Endometrial microvascular endothelial cells (primary cell): ENCODE data around the gene SRC. TPM values are rescaled to one million over a fixed set of nuclear protein-coding genes. Genes with fewer than 3 reads are reported as not detected.

Experiments
- in situ Hi-C: cut with HindIII; loops from 2 replicates; pipeline ENCODE4 v1.10.0; 2017; ENCODE audit warnings: low sequenced_read_pairs, low pct_unique_long_range_greater_than_20kb; ENCODE audit errors: inconsistent ontology term
- total RNA-seq: library from RNA; depleted of rRNA; stranded (reverse); fragments of >200 nt; gene quantifications from one replicate; pipeline ENCODE4 v1.2.3, GENCODE V29; 2015; ENCODE audit errors: inconsistent ontology term

Gene SRC
- total RNA-seq, 1 donor from 2014 or later, result 9.2 TPM

- in situ Hi-C loops, result no loop called here
These were observed 40.7 kb downstream of the SRC start for GRCh38 chr20:37386505-37387251.

- in situ Hi-C loops, result no loop called here
These were observed 41.8 kb downstream of the SRC start for GRCh38 chr20:37387519-37388269.

- in situ Hi-C loops, result no loop called here
These were observed 42.9 kb downstream of the SRC start for GRCh38 chr20:37388831-37389230.

GRCh38 chr20:37389241-37389747, 43.4 kb downstream of the SRC start:
- in situ Hi-C loops, result no loop called here

GRCh38 chr20:37389844-37390275, 43.9 kb downstream of the SRC start:
- in situ Hi-C loops, result no loop called here

- in situ Hi-C loops, result no loop called here
These were observed 44.6 kb downstream of the SRC start for GRCh38 chr20:37390503-37390890.

- in situ Hi-C loops, result no loop called here
These were observed 45.1 kb downstream of the SRC start for GRCh38 chr20:37390891-37391525.

- in situ Hi-C loops, result no loop called here
These were observed 46.7 kb downstream of the SRC start for GRCh38 chr20:37392441-37393195.

GRCh38 chr20:37393196-37393862, 47.4 kb downstream of the SRC start:
- in situ Hi-C loops, result no loop called here

GRCh38 chr20:37393863-37394542, 48.1 kb downstream of the SRC start:
- in situ Hi-C loops, result no loop called here

GRCh38 chr20:37394543-37395409, 48.8 kb downstream of the SRC start:
- in situ Hi-C loops, result no loop called here

GRCh38 chr20:37395410-37395797, 49.5 kb downstream of the SRC start:
- in situ Hi-C loops, result no loop called here

- in situ Hi-C loops, result no loop called here
These were observed 50.0 kb downstream of the SRC start for GRCh38 chr20:37395921-37396415.

GRCh38 chr20:37396416-37397075, 50.6 kb downstream of the SRC start:
- in situ Hi-C loops, result no loop called here

- in situ Hi-C loops, result no loop called here
These were observed 51.4 kb downstream of the SRC start for GRCh38 chr20:37397076-37397953.
